Urinary bladder (tissue), 4 donors: Measurements from ENCODE around the gene BOLA2. TPM values are rescaled to one million over a fixed set of nuclear protein-coding genes. Genes with fewer than 3 reads are reported as not detected.
"Not testable (repeated sequence)": the region's sequence is repeated elsewhere in the genome, so short reads cannot be mapped to it uniquely, and the experiment has no call there.

Experiments used
- DNase-seq: peaks from one replicate; pipeline ENCODE4 v3.0.0-alpha.2; 2015; ENCODE audit errors: extremely low spot score
- H3K27ac ChIP-seq: one replicate; pipeline ENCODE4 v1.5.1; 2013; ENCODE audit warnings: low read depth, mild to moderate bottlenecking, moderate library complexity
- H3K36me3 ChIP-seq: one replicate; pipeline ENCODE4 v1.6.1; 2013; ENCODE audit warnings: mild to moderate bottlenecking, moderate library complexity; ENCODE audit not compliant: insufficient read depth
- H3K4me1 ChIP-seq: one replicate; pipeline ENCODE4 v1.6.1; 2013; ENCODE audit warnings: mild to moderate bottlenecking, moderate library complexity; ENCODE audit not compliant: insufficient read depth
- H3K4me3 ChIP-seq: one replicate; pipeline ENCODE4 v1.5.1; 2013; ENCODE audit warnings: low read depth, low read length
- WGBS: extraction: QIAGEN DNeasy Blood & Tissue Kit; methylation state at CpG from one replicate; pipeline ENCODE4 v1.1.7; 2013; 5-methylcytosine and 5-hydroxymethylcytosine counted together
- polyA plus RNA-seq: library from polyadenylated mRNA; stranded (reverse); fragments of 200-250 nt; gene quantifications from one replicate; pipeline ENCODE4 v1.2.3, GENCODE V29; 2013
- total RNA-seq: library from RNA; depleted of rRNA; stranded (reverse); fragments of >200 nt; gene quantifications from one replicate; pipeline ENCODE4 v1.2.3, GENCODE V29; 2014
- donor health status: healthy with polysubstance abuse.
- donor health status: healthy.

The BOLA2 gene
- total RNA-seq = 23.3 TPM
- 15.0 TPM for polyA plus RNA-seq

DNA sequence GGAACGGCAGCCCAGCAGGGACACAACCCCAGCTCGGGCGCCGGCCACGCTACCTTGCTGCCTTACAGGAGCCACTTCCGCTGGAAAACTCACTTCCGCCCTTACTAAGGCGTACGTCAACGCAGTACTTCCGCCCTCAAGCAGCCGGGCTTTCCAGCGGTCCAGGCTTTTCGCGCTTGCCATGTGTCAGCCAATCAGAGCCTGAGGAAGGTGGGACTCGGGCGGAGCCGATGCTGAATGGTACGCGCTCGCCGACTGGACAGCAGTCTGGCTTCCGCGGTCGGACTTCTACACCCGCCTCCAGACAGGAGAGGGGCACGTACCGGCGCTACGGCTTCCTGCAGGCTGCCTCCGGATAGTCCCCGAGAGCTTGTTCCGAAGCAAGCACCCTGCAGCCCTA, at the start of gene BOLA2, which contains the start of gene SLX1B:
BOLA2 (minus strand) TSS at position 83 of the 400 bp plus-strand sequence. CDS start 98 bp downstream, outside the sequence.
SLX1B (plus strand) TSS at position 265 of the 400 bp plus-strand sequence.
- H3K27ac ChIP-seq, DNase-seq, H3K4me3 ChIP-seq, H3K4me1 ChIP-seq, H3K36me3 ChIP-seq: not testable (repeated sequence)
- no CpG with 5 or more reads among the region's 33 CpGs for WGBS

DNA sequence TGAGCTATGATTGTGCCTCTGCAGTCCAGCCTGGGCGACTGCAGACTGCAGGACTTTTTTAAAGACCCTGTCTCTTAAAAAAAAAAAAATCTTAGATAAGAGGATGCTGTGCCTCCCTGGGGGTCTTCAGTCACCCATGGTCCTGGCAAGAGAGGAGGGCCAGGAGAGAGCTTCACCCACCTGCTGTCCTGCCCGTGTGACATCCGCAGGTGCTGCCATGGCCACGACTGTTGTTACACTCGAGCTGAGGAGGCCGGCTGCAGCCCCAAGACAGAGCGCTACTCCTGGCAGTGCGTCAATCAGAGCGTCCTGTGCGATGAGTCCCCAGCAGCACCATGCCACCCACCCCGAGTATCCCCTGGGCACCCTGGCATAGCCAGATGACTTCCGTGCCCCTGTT, 28.1 kb upstream of the BOLA2 start:
- H3K4me3 ChIP-seq, DNase-seq, H3K27ac ChIP-seq, H3K4me1 ChIP-seq, H3K36me3 ChIP-seq: not testable (repeated sequence)
- WGBS = 82% methylated on average over 7 of the region's 12 CpGs

- DNase-seq, H3K4me1 ChIP-seq, H3K36me3 ChIP-seq, H3K27ac ChIP-seq, H3K4me3 ChIP-seq: not testable (repeated sequence)
- no CpG with 5 or more reads among the region's 4 CpGs for WGBS
Observed at GRCh38 chr16:29472065-29472464, 17.9 kb upstream of the BOLA2 start.

- not testable (repeated sequence) for H3K4me3 ChIP-seq, H3K36me3 ChIP-seq, H3K4me1 ChIP-seq, DNase-seq
- peak overlapping the region; percentile 16 for H3K27ac ChIP-seq
- 21% methylated on average over 5 of the region's 6 CpGs for WGBS
Observed at GRCh38 chr16:29469660-29470059, 15.5 kb upstream of the BOLA2 start.

- WGBS = 43% methylated on average over 2 of the region's 10 CpGs
- not testable (repeated sequence) for H3K36me3 ChIP-seq, DNase-seq, H3K27ac ChIP-seq, H3K4me1 ChIP-seq, H3K4me3 ChIP-seq
Observed at GRCh38 chr16:29467654-29468366, 13.7 kb upstream of the BOLA2 start.

DNA sequence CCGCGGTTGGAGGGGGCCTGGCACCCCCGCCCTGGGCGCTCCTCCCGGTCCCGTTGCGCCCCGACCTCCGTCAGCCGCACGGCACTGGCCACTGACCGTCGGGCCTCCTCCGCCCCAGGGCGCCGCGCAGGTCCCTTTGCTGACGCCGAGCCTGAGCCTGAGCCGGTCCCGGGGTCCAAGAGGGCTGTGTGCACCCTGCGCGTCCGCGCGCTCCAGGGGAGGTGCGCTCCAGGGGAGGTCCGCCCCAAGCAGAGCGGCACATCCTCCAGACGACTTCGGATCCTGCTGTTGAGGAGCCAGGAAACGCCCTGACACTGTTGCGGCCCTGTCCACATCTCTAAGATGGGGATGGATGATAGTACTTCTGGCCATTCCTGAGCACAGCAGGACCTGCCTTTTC, 12.8 kb upstream of the BOLA2 start:
- H3K4me3 ChIP-seq, H3K36me3 ChIP-seq, DNase-seq, H3K4me1 ChIP-seq, H3K27ac ChIP-seq: not testable (repeated sequence)
- no CpG with 5 or more reads among the region's 33 CpGs for WGBS

GRCh38 chr16:29465985-29466824, 12.1 kb upstream of the BOLA2 start:
- not testable (repeated sequence) for H3K36me3 ChIP-seq, H3K4me1 ChIP-seq, H3K27ac ChIP-seq, DNase-seq, H3K4me3 ChIP-seq
- WGBS = 0% methylated on average over 15 of the region's 57 CpGs

- H3K36me3 ChIP-seq, H3K4me1 ChIP-seq, H3K27ac ChIP-seq, DNase-seq, H3K4me3 ChIP-seq: not testable (repeated sequence)
- no CpG with 5 or more reads among the region's 9 CpGs for WGBS
Observed at GRCh38 chr16:29460647-29461030, 6.5 kb upstream of the BOLA2 start.

DNA sequence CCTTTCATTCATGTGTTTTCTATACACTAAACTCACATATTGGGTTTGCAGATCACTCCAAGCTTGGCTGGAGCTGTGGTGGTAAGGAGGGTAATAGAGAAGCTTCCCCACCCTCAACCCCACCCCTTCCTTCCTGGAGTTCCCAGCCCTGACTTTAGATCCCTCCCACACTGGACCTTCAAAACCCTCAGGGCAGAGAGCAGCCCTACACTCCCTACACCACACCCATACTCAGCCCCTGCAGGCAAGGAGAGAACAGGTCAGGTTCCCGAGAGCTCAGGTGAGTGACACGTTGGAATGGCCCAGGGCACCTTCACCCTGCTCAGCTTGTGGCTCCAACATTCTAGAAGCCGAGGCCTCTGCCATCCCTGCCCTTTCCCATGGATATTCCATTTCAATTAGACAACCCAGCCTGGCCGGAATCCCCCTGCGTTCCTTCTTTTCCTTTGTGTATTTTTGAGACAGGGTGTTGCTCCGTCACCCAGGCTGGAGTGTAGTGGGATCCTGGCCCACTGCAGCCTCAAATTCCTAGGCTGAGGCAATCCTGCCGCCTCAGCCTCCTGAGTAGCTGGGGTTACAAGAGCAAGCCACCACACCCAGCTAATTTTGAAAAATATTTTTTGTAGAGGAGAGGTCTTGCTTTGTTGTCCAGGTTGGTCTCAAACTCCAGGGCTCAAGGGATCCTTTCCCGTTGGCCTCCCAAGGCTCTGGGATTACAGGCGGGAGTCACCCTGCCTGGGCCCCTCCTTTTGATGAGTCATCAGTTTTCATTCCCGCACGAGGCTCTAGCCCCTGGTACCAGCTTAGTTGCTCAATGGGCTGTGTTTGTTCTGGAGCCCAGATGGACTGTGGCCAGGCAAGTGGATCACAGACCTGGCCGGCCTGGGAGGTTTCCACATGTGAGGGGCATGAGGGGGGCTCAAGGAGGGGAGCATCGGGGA, 5.8 kb upstream of the BOLA2 start, which contains the start of gene SULT1A4:
SULT1A4 (plus strand) TSS at position 208 of the 941 bp plus-strand sequence. CDS start 1,473 bp downstream, outside the sequence.
- H3K4me1 ChIP-seq, DNase-seq, H3K4me3 ChIP-seq, H3K27ac ChIP-seq, H3K36me3 ChIP-seq: not testable (repeated sequence)
- WGBS = no CpG with 5 or more reads among the region's 13 CpGs

DNA sequence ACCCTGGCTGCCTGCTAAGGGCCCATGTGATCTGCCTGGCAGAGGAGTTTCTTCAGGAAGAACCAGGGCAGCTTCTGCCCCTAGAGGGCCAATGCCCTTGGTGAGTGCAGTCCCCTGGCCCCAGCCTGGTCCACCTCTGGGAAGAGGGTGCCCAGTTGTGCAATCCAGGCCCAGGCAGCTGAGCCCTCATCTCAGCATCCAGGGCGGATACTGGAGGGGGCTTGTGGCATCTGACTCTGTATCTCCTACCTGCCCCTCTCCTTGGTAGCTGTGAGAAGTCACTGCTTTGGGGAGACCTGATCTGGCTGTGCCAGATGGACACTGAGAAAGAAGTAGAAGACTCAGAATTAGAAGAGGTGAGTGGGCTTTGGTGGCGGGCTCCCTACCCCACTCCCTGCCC, 3.5 kb upstream of the BOLA2 start:
- 95% methylated on average over 1 of the region's 2 CpGs for WGBS
- H3K4me3 ChIP-seq, H3K4me1 ChIP-seq, H3K27ac ChIP-seq, DNase-seq, H3K36me3 ChIP-seq: not testable (repeated sequence)

GRCh38 chr16:29454828-29455227, 677 bp upstream of the BOLA2 start:
- not testable (repeated sequence) for H3K4me1 ChIP-seq, H3K27ac ChIP-seq, H3K4me3 ChIP-seq, H3K36me3 ChIP-seq, DNase-seq
- WGBS = no CpG with 5 or more reads among the region's 29 CpGs

DNA sequence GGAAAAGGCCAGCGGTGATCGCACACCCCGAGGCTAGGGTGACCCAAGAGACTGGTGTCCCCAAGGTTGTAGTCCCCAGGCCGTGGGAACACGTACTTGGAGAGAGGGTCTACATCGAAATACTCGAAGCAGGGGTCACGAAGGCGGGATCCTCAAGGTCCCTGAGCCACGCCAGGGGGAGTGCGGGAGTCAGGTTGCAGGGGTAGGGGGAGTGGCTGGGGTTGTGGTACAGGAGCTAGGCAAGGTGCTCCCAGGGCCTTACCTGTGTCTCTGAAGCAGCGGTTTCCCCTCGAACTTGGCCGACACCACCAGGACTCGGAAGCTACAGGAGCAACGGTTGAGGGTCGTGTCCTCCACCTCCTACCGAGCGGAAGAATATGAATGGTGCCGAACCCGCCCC, 397 bp downstream of the BOLA2 start:
- H3K4me1 ChIP-seq, H3K27ac ChIP-seq, H3K36me3 ChIP-seq, H3K4me3 ChIP-seq, DNase-seq: not testable (repeated sequence)
- WGBS = no CpG with 5 or more reads among the region's 21 CpGs

DNA sequence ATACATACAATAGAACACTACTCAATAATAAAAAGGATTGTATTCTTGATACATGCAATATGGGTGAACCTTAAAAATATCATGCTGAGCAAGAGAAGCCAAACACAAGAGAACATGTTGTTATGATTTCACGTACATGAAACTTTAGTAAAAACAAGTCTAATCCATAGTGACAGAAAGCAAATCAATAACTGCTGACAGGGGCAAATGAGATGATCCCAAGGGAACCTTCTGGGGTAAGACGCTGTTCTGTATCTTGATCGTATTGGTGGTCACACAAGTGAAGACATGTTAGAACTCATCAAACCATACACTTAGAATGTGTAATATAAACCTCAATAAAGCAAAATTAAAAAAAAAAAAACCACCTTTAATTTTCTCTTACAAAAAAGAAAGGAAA, 28.8 kb downstream of the BOLA2 start:
- H3K36me3 ChIP-seq, H3K4me3 ChIP-seq, DNase-seq, H3K4me1 ChIP-seq, H3K27ac ChIP-seq: not testable (repeated sequence)
- 89% methylated on average over 3 of the region's 3 CpGs for WGBS
